Stimulated activated CD8-positive, alpha-beta memory T cell treated with anti-CD3 and anti-CD28 coated beads, Interleukin-15, amount 100 ng/mL, for 1 hour (primary cell): ENCODE data around the gene GLDC.

Experiments used
- DNase-seq: peaks from one replicate; pipeline ENCODE4 v3.0.0-alpha.2; 2020; ENCODE audit warnings: low read depth

GLDC gene

GRCh38 chr9:6501526-6502210, 143.9 kb downstream of the GLDC start:
- no peak for DNase-seq

GRCh38 chr9:6498982-6499381, 146.5 kb downstream of the GLDC start:
- no peak for DNase-seq

GRCh38 chr9:6495466-6495865, 150.1 kb downstream of the GLDC start:
- no peak for DNase-seq

GRCh38 chr9:6490863-6491262, 154.7 kb downstream of the GLDC start:
- no peak for DNase-seq

GRCh38 chr9:6489099-6489498, 156.4 kb downstream of the GLDC start:
- no peak for DNase-seq

- no peak for DNase-seq
These were observed 157.1 kb downstream of the GLDC start for GRCh38 chr9:6488395-6488794.

- DNase-seq: no peak
These were observed 161.3 kb downstream of the GLDC start for GRCh38 chr9:6484210-6484609.
